NT2/D1 (cell line): ENCODE results near the gene SHD.

Source experiments
- DNase-seq: peaks from one replicate; pipeline ENCODE4 v3.0.0-alpha.2; 2011; ENCODE audit warnings: low read depth, low spot score
- H3K27me3 ChIP-seq: 2 replicates; pipeline ENCODE4 v1.6.0; 2011; ENCODE audit warnings: mild to moderate bottlenecking; ENCODE audit not compliant: insufficient read length, insufficient read depth
- H3K36me3 ChIP-seq: 2 replicates; pipeline ENCODE4 v1.6.1; 2011; ENCODE audit warnings: mild to moderate bottlenecking, low read length, mixed read lengths; ENCODE audit not compliant: insufficient read depth, insufficient read length
- H3K4me1 ChIP-seq: 2 replicates; pipeline ENCODE4 v1.5.1; 2011; ENCODE audit not compliant: insufficient read depth, insufficient read length
- H3K4me3 ChIP-seq: 2 replicates; pipeline ENCODE4 v1.5.1; 2011; ENCODE audit warnings: low read depth; ENCODE audit not compliant: insufficient read length
- H3K9ac ChIP-seq: 2 replicates; pipeline ENCODE4 v1.6.0; 2011; ENCODE audit warnings: low read depth; ENCODE audit not compliant: insufficient read length
- H3K9me3 ChIP-seq: 2 replicates; pipeline ENCODE4 v1.5.1; 2011; ENCODE audit warnings: mild to moderate bottlenecking, low read length; ENCODE audit not compliant: insufficient read depth
- SUZ12 ChIP-seq: IDR thresholded peaks from 2 replicates; pipeline ENCODE4 v1.6.1; 2011; ENCODE audit not compliant: insufficient read length, insufficient read depth; ENCODE audit errors: extremely low read depth
- YY1 ChIP-seq: IDR thresholded peaks from 2 replicates; pipeline ENCODE4 v1.6.1; 2011; ENCODE audit not compliant: insufficient read length, insufficient read depth
- ZNF274 ChIP-seq: IDR thresholded peaks from 2 replicates; pipeline ENCODE4 v1.6.1; 2011; ENCODE audit warnings: mild to moderate bottlenecking, low read depth, low read length

SHD gene

GRCh38 chr19:4294389-4294788 is 15.3 kb downstream of the SHD start:
- DNase-seq = no peak
- Histone ChIP-seq H3K9ac (peak overlapping the region; percentile 2), H3K36me3 (no peaks in the 10 kb centered on the region), H3K4me1 (peaks cover 15% of the 10 kb centered on the region), H3K4me3 (no peak overlapping the region), H3K27me3 (no peaks in the 10 kb centered on the region), H3K9me3 (no peaks in the 10 kb centered on the region)
- TF ChIP-seq SUZ12 = no peak
- TF ChIP-seq ZNF274 = no peak
- no peak for TF ChIP-seq YY1

- no peak for DNase-seq
- no peak overlapping the region for H3K4me3 ChIP-seq
- peaks cover 13% of the 10 kb centered on the region for H3K4me1 ChIP-seq
- H3K36me3 ChIP-seq = no peaks in the 10 kb centered on the region
- H3K27me3 ChIP-seq = no peaks in the 10 kb centered on the region
- H3K9ac ChIP-seq = no peak overlapping the region
- no peaks in the 10 kb centered on the region for H3K9me3 ChIP-seq
- no peak for TF ChIP-seq ZNF274
- no peak for TF ChIP-seq SUZ12
- no peak for TF ChIP-seq YY1
Observed at GRCh38 chr19:4295972-4296771, 17.1 kb downstream of the SHD start.

GRCh38 chr19:4297901-4298809 is 19.1 kb downstream of the SHD start:
- TF ChIP-seq YY1 = no peak
- no peak for TF ChIP-seq ZNF274
- TF ChIP-seq SUZ12 = no peak
- H3K36me3 ChIP-seq = no peaks in the 10 kb centered on the region
- no peak overlapping the region for H3K4me3 ChIP-seq
- peak overlapping the region; percentile 4 for H3K9ac ChIP-seq
- no peak for DNase-seq
- H3K9me3 ChIP-seq = no peaks in the 10 kb centered on the region
- peaks cover 12% of the 10 kb centered on the region for H3K4me1 ChIP-seq
- no peaks in the 10 kb centered on the region for H3K27me3 ChIP-seq

- H3K27me3 ChIP-seq = no peaks in the 10 kb centered on the region
- H3K9me3 ChIP-seq = no peaks in the 10 kb centered on the region
- TF ChIP-seq SUZ12 (no peak), YY1 (no peak), ZNF274 (no peak)
- no peaks in the 10 kb centered on the region for H3K36me3 ChIP-seq
- H3K4me1 ChIP-seq = peaks cover 16% of the 10 kb centered on the region
- no peak for DNase-seq
- no peak overlapping the region for H3K4me3 ChIP-seq
- no peak overlapping the region for H3K9ac ChIP-seq
Observed at GRCh38 chr19:4298810-4299550, 19.9 kb downstream of the SHD start.

GRCh38 chr19:4300589-4300988 is 21.5 kb downstream of the SHD start:
- DNase-seq = no peak
- no peak for TF ChIP-seq ZNF274
- no peak for TF ChIP-seq YY1
- TF ChIP-seq SUZ12 = no peak
- Histone ChIP-seq H3K4me3 (no peak overlapping the region), H3K27me3 (no peaks in the 10 kb centered on the region), H3K36me3 (peaks cover under 1% of the 10 kb centered on the region), H3K9me3 (no peaks in the 10 kb centered on the region), H3K9ac (no peak overlapping the region), H3K4me1 (peaks cover 16% of the 10 kb centered on the region)

GRCh38 chr19:4301590-4302242 is 22.6 kb downstream of the SHD start:
- Histone ChIP-seq H3K9me3 (no peaks in the 10 kb centered on the region), H3K27me3 (no peaks in the 10 kb centered on the region), H3K9ac (peak overlapping the region; percentile 62), H3K4me1 (peaks cover 16% of the 10 kb centered on the region), H3K36me3 (peaks cover 8% of the 10 kb centered on the region), H3K4me3 (no peak overlapping the region)
- no peak for DNase-seq
- no peak for TF ChIP-seq SUZ12
- TF ChIP-seq ZNF274 = no peak
- TF ChIP-seq YY1 = no peak
